Epithelial cell of esophagus (primary cell): ENCODE measurements around the gene UBE4B.
A peak's percentile ranks its signal among the peaks of the same experiment; 100 is the strongest.
"Not testable (repeated sequence)": the region's sequence is repeated elsewhere in the genome, so short reads cannot be mapped to it uniquely, and the experiment has no call there.

Source experiments
- DNase-seq: peaks from one replicate; pipeline ENCODE4 v3.0.0; 2010; ENCODE audit warnings: low read depth
- H3K4me3 ChIP-seq: 2 replicates; pipeline ENCODE4 v1.5.1; 2011; ENCODE audit warnings: mild to moderate bottlenecking, low read length, control low read depth
- CTCF ChIP-seq: IDR thresholded peaks from 2 replicates; pipeline ENCODE4 v1.5.1; 2011; ENCODE audit warnings: low read depth, mild to moderate bottlenecking, low read length, control low read depth, inconsistent platforms; ENCODE audit not compliant: insufficient read depth; ENCODE audit errors: missing control alignments

Gene UBE4B

DNA sequence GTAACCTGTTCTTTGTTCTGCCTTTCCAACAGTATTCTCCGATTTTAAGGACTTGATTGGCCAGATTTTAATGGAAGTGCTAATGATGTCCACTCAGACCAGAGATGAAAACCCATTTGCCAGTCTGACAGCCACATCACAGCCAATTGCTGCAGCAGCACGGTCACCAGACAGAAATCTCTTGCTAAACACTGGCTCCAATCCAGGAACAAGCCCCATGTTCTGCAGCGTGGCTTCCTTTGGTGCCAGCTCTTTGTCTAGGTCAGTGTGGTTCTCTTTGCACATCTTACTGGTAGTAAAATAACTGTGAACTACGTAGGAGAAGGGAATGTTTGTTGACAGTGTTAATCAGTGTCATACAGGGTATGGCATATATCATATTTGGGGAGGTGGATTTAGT is 72.7 kb downstream of the UBE4B start:
- peak; percentile 27 for DNase-seq
- no peak for TF ChIP-seq CTCF
- no peak overlapping the region for H3K4me3 ChIP-seq

GRCh38 chr1:10106241-10106640 is 73.5 kb downstream of the UBE4B start:
- no peak for TF ChIP-seq CTCF
- DNase-seq = no peak
- no peak overlapping the region for H3K4me3 ChIP-seq

DNA sequence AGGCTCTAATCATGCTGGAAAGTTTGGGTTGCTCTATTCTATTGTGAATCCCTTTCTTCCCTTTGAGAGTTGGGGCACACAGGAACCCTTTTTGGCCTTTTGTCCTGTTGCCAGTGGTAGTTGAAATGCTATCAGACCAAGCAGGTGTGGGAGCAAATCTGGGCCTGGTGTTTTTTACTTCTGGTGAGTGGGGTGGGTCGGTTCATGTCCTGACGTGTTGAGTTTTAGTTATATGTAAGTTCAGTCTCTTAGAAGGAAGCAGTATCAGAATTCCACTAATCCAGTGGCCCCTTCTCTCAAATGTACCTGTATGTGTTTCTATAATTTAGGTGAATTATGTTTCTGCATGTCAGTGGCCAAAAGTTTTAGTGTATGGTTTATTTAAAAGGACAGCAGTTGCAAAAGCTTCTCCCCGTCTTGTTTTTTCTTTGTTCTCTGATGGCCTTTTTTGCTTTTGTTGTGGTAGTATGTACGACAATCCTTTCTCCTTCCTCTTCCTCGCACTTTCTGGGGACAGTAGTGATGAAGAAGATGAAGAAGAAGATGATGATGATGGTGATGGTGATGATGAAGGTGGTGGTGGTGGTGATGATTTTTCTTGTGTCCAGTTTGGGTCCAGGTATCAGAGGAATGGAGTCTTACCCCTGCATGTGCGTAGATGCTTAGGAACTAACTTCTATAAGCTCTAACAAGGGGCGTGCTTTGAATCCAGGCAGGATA is 74.2 kb downstream of the UBE4B start:
- H3K4me3 ChIP-seq = no peak overlapping the region
- peak; percentile 58 for DNase-seq
- no peak for TF ChIP-seq CTCF

DNA sequence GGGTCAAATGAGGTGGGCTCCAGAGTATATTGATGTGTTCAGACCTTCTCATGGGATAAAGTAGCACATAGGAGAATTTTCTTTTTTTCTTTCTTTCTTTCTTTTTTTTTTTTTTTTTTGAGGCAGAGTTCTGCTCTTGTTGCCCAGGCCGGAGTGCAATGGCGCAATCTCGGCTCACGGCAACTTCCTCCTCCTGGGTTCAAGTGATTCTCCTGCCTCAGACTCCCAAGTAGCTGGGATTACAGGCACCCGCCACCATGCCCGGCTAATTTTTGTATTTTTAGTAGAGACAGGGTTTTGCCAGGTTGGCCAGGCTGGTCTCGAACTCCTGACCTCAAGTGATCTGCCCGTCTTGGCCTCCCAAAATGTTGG is 74.7 kb downstream of the UBE4B start:
- not testable (repeated sequence) for H3K4me3 ChIP-seq, DNase-seq

GRCh38 chr1:10108134-10108663 is 75.4 kb downstream of the UBE4B start:
- no peak for TF ChIP-seq CTCF
- DNase-seq = peak; percentile 72
- H3K4me3 ChIP-seq = no peak overlapping the region

GRCh38 chr1:10108948-10109708 is 76.4 kb downstream of the UBE4B start:
- no peak for DNase-seq
- no peak for TF ChIP-seq CTCF
- no peak overlapping the region for H3K4me3 ChIP-seq

DNA sequence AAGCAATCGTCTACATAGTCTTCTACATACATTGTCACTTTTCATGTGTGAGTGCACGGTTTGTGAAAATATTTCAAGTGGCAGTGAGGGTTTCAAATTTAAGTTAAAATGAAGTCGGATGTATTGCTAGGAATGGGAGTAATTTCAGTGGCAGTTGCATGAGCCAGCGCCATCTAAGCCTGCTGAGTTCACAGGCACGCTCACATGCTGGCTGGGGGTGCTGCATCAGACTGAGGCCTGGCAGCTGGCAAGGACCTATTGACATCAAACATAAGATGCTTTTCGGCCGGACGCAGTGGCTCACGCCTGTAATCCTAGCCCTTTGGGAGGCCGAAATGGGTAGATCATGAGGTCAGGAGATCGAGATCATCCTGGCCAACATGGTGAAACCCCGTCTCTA is 80.7 kb downstream of the UBE4B start:
- no peak for TF ChIP-seq CTCF
- H3K4me3 ChIP-seq = no peak overlapping the region
- DNase-seq = no peak
